ENCODE data around the gene MFSD6.
"Not testable (repeated sequence)": the region's sequence is repeated elsewhere in the genome, so short reads cannot be mapped to it uniquely, and the experiment has no call there.

The MFSD6 gene

DNA sequence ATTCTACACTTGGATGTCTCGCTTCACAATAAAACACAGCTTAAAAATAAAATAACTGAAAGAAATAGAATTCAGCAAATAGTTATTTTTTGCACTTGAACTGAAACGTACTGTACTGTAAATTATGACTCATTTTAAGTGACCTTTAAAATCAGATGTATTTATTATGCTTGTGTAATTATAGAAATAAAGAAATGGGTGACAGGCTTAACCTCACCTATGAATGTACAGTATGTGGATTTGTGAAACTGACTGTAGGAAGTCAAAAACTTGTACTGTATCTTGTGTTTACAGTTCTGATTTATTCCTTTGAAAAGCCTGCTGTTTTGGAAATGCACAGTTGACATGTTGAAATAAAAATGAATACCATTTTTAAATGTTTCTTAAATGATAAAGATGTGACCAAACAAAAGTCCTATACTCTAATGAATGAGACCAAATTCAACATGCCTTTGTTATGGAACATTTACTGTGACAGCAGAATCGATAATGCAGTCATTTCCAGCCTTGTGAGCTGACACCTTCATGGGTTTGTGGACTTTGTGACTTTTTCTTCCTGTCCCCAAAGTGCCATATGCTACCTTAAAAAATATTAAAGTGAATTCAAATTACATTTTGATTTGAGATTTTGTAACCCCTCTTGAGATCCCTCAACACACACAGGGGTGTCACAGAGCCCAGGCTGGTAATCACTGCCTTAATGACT, 93.7 kb downstream of the MFSD6 start:
- POLR2A ChIA-PET = no interaction called here
- TF ChIP-seq, protein P1, sequence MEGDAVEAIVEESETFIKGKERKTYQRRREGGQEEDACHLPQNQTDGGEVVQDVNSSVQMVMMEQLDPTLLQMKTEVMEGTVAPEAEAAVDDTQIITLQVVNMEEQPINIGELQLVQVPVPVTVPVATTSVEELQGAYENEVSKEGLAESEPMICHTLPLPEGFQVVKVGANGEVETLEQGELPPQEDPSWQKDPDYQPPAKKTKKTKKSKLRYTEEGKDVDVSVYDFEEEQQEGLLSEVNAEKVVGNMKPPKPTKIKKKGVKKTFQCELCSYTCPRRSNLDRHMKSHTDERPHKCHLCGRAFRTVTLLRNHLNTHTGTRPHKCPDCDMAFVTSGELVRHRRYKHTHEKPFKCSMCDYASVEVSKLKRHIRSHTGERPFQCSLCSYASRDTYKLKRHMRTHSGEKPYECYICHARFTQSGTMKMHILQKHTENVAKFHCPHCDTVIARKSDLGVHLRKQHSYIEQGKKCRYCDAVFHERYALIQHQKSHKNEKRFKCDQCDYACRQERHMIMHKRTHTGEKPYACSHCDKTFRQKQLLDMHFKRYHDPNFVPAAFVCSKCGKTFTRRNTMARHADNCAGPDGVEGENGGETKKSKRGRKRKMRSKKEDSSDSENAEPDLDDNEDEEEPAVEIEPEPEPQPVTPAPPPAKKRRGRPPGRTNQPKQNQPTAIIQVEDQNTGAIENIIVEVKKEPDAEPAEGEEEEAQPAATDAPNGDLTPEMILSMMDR (IDR thresholded peaks at IDR 0.05; ENCODE audit: insufficient read depth, low read length, missing control alignments) = no peak
- H3K4me3 ChIP-seq (ENCODE audit: low read depth, low read length) = no peak overlapping the region
- CTCF ChIA-PET = interaction anchor here (3.0 kb wide), 1 partner anchor 10 kb away, joined by 16 read pairs; no protein-coding TSS in a partner anchor
- no peak for DNase-seq (ENCODE audit: low read depth, low spot score)

DNA sequence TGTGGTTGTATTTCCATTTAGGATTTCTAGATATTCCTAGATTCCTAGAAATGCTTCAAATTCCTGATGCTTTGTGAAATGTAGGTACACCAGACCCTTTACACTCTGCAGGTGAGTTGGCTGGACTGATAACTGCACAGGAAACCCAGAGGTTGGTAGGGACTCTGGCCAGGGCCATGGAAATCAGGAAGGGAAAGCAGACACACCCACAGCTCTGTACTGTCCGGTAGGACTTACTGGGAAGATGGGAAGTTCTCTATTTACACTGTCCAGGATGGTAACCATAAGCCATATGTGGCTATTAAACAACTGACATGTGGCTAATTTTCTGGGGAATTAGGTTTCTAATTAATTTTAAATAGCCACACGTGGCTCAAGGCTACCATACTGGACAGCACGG, 94.9 kb downstream of the MFSD6 start:
- no peak overlapping the region for H3K4me3 ChIP-seq (ENCODE audit: low read depth, low read length)
- POLR2A ChIA-PET = no interaction called here
- no peak for DNase-seq (ENCODE audit: low read depth, low spot score)
- CTCF ChIA-PET = interaction anchor here (0.6 to 3.0 kb wide), 3 partner anchors 8 to 414 kb away, joined by 3 to 16 read pairs (median 3); no protein-coding TSS in a partner anchor
- TF ChIP-seq, protein P1 (IDR thresholded peaks at IDR 0.05; ENCODE audit: insufficient read depth, low read length, missing control alignments) = no peak

DNA sequence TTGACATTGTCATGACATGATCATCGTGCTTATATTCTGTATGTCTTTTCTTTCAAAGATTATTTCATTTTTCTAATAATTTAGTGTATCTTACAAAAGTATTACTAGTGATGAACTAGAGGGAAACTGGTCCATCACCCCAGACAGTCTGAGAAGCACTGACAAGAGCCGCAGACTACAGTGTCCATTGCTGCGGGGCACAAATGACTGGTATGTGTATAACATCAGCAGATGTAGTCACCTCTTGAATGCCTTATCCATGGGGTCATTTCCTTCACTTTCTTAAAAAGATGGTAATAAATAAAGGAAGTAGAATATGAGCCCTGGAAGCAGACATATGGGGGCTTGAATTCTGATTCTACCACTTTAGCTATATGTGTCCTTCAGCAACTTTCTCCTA, 96.8 kb downstream of the MFSD6 start:
- ChIA-PET CTCF (no interaction called here), POLR2A (no interaction called here)
- DNase-seq (ENCODE audit: low read depth, low spot score) = no peak
- TF ChIP-seq, protein P1 (IDR thresholded peaks at IDR 0.05; ENCODE audit: insufficient read depth, low read length, missing control alignments) = no peak
- H3K4me3 ChIP-seq (ENCODE audit: low read depth, low read length) = no peak overlapping the region

DNA sequence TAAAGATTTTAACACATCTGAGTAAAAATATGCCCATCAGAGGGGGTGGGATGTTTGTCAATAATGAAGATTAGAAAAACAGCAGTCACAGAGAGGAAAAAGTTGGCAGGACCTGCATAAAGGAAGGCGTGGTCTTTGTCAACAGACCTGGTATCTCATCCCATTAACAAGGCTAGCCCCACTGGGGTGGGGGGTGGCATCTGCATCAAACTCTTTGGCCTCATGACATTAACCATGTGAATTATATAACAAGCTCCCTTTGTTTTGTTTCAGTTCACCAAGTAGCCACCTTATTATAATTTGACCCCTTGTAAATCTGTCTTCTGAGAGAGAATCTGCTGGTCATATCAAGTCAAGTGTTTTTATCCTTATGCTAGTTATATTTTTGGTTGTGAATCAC, 97.5 kb downstream of the MFSD6 start:
- TF ChIP-seq, protein P1 (IDR thresholded peaks at IDR 0.05; ENCODE audit: insufficient read depth, low read length, missing control alignments) = no peak
- DNase-seq (ENCODE audit: low read depth, low spot score) = no peak
- no peak overlapping the region for H3K4me3 ChIP-seq (ENCODE audit: low read depth, low read length)
- ChIA-PET POLR2A (no interaction called here), CTCF (interaction anchor here (1.4 kb wide), 1 partner anchor 185 kb away, joined by 3 read pairs; no protein-coding TSS in a partner anchor)

DNA sequence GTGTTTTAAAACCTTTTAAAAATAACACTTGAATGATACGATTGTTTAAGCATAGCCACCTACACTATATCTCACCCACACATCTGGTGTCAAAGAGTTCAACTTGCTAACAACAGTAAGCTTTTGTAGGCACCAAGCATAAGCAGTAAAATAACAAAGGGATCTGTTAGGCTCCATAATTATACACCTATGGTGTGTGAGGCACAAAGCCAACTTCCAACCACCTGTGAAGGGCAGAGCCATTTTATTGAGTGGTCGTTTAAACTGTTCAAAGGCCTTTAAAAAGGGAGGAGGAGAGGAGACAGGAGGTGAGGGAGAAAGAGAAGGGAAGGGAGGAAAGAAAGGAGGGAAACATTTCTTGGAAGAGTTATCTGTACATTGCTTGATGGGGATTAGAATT, 98.5 kb downstream of the MFSD6 start:
- DNase-seq (ENCODE audit: low read depth, low spot score) = no peak
- ChIA-PET POLR2A (no interaction called here), CTCF (interaction anchor here (0.5 to 1.4 kb wide), 2 partner anchors 186 to 832 kb away, joined by 3 read pairs; partner anchors contain the start of gene ANKAR)

DNA sequence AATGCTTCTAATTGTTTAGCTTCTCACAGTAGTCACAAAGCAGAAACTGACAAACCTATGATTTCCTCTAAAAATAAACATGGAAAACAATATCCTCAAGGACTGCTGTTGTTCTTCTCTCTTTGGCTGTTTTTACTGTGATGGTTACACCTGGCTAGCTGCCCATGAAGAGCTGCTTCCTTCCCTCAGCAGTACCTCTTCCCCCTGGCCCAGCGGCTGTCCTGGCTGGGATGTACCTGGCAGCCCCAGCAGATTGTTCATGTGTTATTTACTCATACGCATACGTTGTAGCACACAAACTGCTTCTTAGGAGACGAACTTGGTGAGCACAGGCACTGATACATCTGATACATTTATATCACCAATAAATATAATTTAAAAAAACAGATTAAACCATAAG, 99.0 kb downstream of the MFSD6 start:
- POLR2A ChIA-PET = no interaction called here
- DNase-seq (ENCODE audit: low read depth, low spot score) = no peak
- TF ChIP-seq, protein P1 (IDR thresholded peaks at IDR 0.05; ENCODE audit: insufficient read depth, low read length, missing control alignments) = no peak
- CTCF ChIA-PET = interaction anchor here (0.6 kb wide), 1 partner anchor 419 kb away, joined by 3 read pairs; no protein-coding TSS in a partner anchor
- no peak overlapping the region for H3K4me3 ChIP-seq (ENCODE audit: low read depth, low read length)

More for the DNA sequence above, 98.5 kb downstream of the MFSD6 start:
- TF ChIP-seq, protein P1 (IDR thresholded peaks at IDR 0.05; ENCODE audit: insufficient read depth, low read length, missing control alignments) = no peak
- no peak overlapping the region for H3K4me3 ChIP-seq (ENCODE audit: low read depth, low read length)

DNA sequence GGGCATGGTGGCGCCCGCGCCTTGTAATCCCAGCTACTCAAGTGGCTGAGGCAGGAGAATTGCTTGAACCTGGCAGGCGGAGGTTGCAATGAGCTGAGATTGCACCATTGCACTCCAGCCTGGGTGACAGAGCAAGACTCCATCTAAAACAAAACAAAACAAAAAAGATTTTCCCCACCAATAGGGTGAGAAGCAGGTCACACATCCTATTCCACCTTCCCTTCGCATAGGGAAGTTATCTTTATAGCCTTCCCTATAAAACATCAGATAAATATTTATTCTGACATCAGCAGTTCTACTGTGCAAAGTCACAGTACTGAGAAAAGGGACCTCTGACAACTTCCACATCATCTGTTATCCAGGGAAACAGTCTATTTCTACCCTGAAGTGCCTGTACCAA, 101.7 kb downstream of the MFSD6 start:
- H3K4me3 ChIP-seq (ENCODE audit: low read depth, low read length); POLR2A ChIA-PET; DNase-seq (ENCODE audit: low read depth, low spot score): not testable (repeated sequence)
- CTCF ChIA-PET = interaction anchor here (0.6 to 2.9 kb wide), 5 partner anchors 163 to 427 kb away, joined by 3 to 16 read pairs (median 7); partner anchors contain the start of gene HIBCH

Measured in AG04449 (cell line).